Measurements from ENCODE around the gene CDYL.

The CDYL gene

GRCh38 chr6:4885341-4885933, 109.2 kb downstream of the CDYL start:
- no peak for DNase-seq

GRCh38 chr6:4888841-4889240, 112.6 kb downstream of the CDYL start:
- DNase-seq = no peak

- DNase-seq = no peak
Measured at GRCh38 chr6:4889701-4890100, 113.5 kb downstream of the CDYL start.

GRCh38 chr6:4890191-4890590, 114.0 kb downstream of the CDYL start:
- no peak for DNase-seq

- no peak for DNase-seq
Measured at GRCh38 chr6:4890627-4891026, 114.4 kb downstream of the CDYL start.

- no peak for DNase-seq
Measured at GRCh38 chr6:4891141-4891540, 114.9 kb downstream of the CDYL start.

- DNase-seq = no peak
Measured at GRCh38 chr6:4892785-4893485, 116.7 kb downstream of the CDYL start.

- no peak for DNase-seq
Measured at GRCh38 chr6:4894049-4894448, 117.8 kb downstream of the CDYL start.

GRCh38 chr6:4895971-4896370, 119.8 kb downstream of the CDYL start:
- no peak for DNase-seq

- DNase-seq = no peak
Measured at GRCh38 chr6:4896401-4896800, 120.2 kb downstream of the CDYL start.

GRCh38 chr6:4899249-4900034, 123.2 kb downstream of the CDYL start:
- DNase-seq = no peak

- no peak for DNase-seq
Measured at GRCh38 chr6:4901386-4902061, 125.3 kb downstream of the CDYL start.

- DNase-seq = no peak
Measured at GRCh38 chr6:4902363-4902762, 126.2 kb downstream of the CDYL start.

- DNase-seq = no peak
Measured at GRCh38 chr6:4903121-4903520, 126.9 kb downstream of the CDYL start.

- DNase-seq = no peak
Measured at GRCh38 chr6:4903751-4904370, 127.7 kb downstream of the CDYL start.

GRCh38 chr6:4904461-4905025, 128.3 kb downstream of the CDYL start:
- DNase-seq = no peak

- no peak for DNase-seq
Measured at GRCh38 chr6:4905826-4906225, 129.6 kb downstream of the CDYL start.

GRCh38 chr6:4906293-4907276, 130.4 kb downstream of the CDYL start:
- DNase-seq = no peak

GRCh38 chr6:4907602-4908001, 131.4 kb downstream of the CDYL start:
- DNase-seq = no peak

- DNase-seq = no peak
Measured at GRCh38 chr6:4908062-4908461, 131.9 kb downstream of the CDYL start.

- DNase-seq = no peak
Measured at GRCh38 chr6:4909063-4909706, 133.0 kb downstream of the CDYL start.

Measured in activated naive CD4-positive, alpha-beta T cell treated with Interleukin-2 at 50 U/mL for 16 hours (primary cell).